Gastrocnemius medialis (tissue), 4 donors: Measurements from ENCODE around the gene BBS1. TPM values are rescaled to one million over a fixed set of nuclear protein-coding genes. Genes with fewer than 3 reads are reported as not detected.

Experiments
- ATAC-seq, 2 donors: fragments of 150-250 bp; one replicate each; pipeline ENCODE4 v1.9.1; 2016
- DNase-seq, 2 donors: peaks; one replicate each; pipeline ENCODE4 v3.0.0-alpha.2; 2019
- H3K27ac ChIP-seq, 4 donors: fragments of 200-600 bp; sonication (generic); 1 replicate in 1 of 4; 2 replicates in 3 of 4; pipeline ENCODE4 v1.5.1; 2016 to 2018; ENCODE audit warnings: mild to moderate bottlenecking in 2 of 4, moderate library complexity in 1 of 4
- H3K27me3 ChIP-seq, 3 donors: fragments of 200-600 bp; sonication (generic) in 2 of 3; 1 replicate in 1 of 3; 2 replicates in 2 of 3; pipeline versions ENCODE4 v1.5.1 to v1.6.0; 2016 to 2019; ENCODE audit warnings: mild to moderate bottlenecking in 1 of 3, moderate library complexity in 1 of 3
- H3K36me3 ChIP-seq, 2 donors: fragments of 200-600 bp; sonication (generic) in 1 of 2; one replicate each; pipeline ENCODE4 v1.5.1; 2017 to 2018
- H3K4me1 ChIP-seq, 2 donors: fragments of 200-600 bp; sonication (generic) in 1 of 2; one replicate each; pipeline ENCODE4 v1.5.1; 2016 to 2017; ENCODE audit warnings: mild to moderate bottlenecking in 2 of 2
- H3K4me3 ChIP-seq, 4 donors: fragments of 200-600 bp; sonication (generic) in 3 of 4; 1 replicate in 1 of 4; 2 replicates in 3 of 4; pipeline ENCODE4 v1.5.1; 2016 to 2019; ENCODE audit warnings: mild to moderate bottlenecking in 2 of 4
- H3K9me3 ChIP-seq, 3 donors: fragments of 200-600 bp; sonication (generic) in 2 of 3; 1 replicate in 1 of 3; 2 replicates in 2 of 3; pipeline ENCODE4 v1.5.1; 2016 to 2019
- CTCF ChIP-seq, 5 experiments: fragments of 450-650 bp in 3 of 5; fragments of 200-600 bp in 2 of 5; sonication (generic) in 2 of 5; IDR thresholded peaks in 4 of 5; conservative IDR thresholded peaks in 1 of 5; 1 replicate in 4 of 5; 2 replicates in 1 of 5; pipeline ENCODE4 v1.5.1; 2016 to 2019; ENCODE audit warnings: antibody characterized with exemption in 5 of 5, mild to moderate bottlenecking in 3 of 5, moderate library complexity in 3 of 5
- POLR2A ChIP-seq, 2 donors: fragments of 450-650 bp; IDR thresholded peaks; one replicate each; pipeline ENCODE4 v1.6.1; 2017; ENCODE audit warnings: antibody characterized with exemption in 2 of 2, mild to moderate bottlenecking in 2 of 2, moderate library complexity in 2 of 2
- in situ Hi-C, 4 donors: fragments of 200-750 bp; cut with MboI; loops; one replicate each; pipeline versions ENCODE4 v1.15.0 to v1.8.0; 2017; ENCODE audit warnings: low sequenced_read_pairs in 4 of 4
- intact Hi-C: fragments of 100-400 bp; cut with DNase I; formaldehyde crosslinking; loops from one replicate; pipeline ENCODE4 v1.15.1; 2023; ENCODE audit warnings: low total_unique reads
- total RNA-seq, 4 donors: library from RNA; depleted of rRNA; stranded (reverse); fragments of >200 nt; gene quantifications; one replicate each; pipeline versions ENCODE4 v1.1.0 to v1.2.3, GENCODE V29; 2016

The BBS1 gene
- total RNA-seq, 4 donors from 2014 or later, result 19.8 to 34.5 (median 31.2) TPM

- no peak overlapping the region for H3K27ac ChIP-seq
- peaks cover 6 to 19% of the 10 kb centered on the region in 2 donors for H3K4me1 ChIP-seq
- in situ Hi-C loops (no loop called here), intact Hi-C loops (no loop called here)
- ATAC-seq (no peak), DNase-seq (no peak)
- H3K27me3 ChIP-seq, result no peaks in the 10 kb centered on the region
- no peak for TF ChIP-seq POLR2A (IDR thresholded peaks at IDR 0.05)
- TF ChIP-seq CTCF (IDR thresholded peaks at IDR 0.05 in 4 of 5, conservative IDR thresholded peaks at IDR 0.05 in 1 of 5), result no peak
- H3K36me3 ChIP-seq, result peaks cover 0 to 21% of the 10 kb centered on the region in 2 donors
- H3K4me3 ChIP-seq, result no peak overlapping the region
- no peaks in the 10 kb centered on the region for H3K9me3 ChIP-seq
Measured at GRCh38 chr11:66563832-66564231, 53.4 kb downstream of the BBS1 start.

- Histone ChIP-seq H3K4me3 (no peak overlapping the region), H3K9me3 (no peaks in the 10 kb centered on the region), H3K27me3 (no peaks in the 10 kb centered on the region), H3K4me1 (peaks cover 5 to 12% of the 10 kb centered on the region in 2 donors), H3K27ac (no peak overlapping the region), H3K36me3 (peaks cover 0 to 21% of the 10 kb centered on the region in 2 donors)
- DNase-seq, result no peak
- no peak for TF ChIP-seq CTCF (IDR thresholded peaks at IDR 0.05 in 4 of 5, conservative IDR thresholded peaks at IDR 0.05 in 1 of 5)
- no peak for TF ChIP-seq POLR2A (IDR thresholded peaks at IDR 0.05)
- in situ Hi-C loops (no loop called here), intact Hi-C loops (no loop called here)
- ATAC-seq, result no peak
Measured at GRCh38 chr11:66564538-66564937, 54.1 kb downstream of the BBS1 start.

- peaks cover 5 to 11% of the 10 kb centered on the region in 2 donors for H3K4me1 ChIP-seq
- intact Hi-C loops (no loop called here), in situ Hi-C loops (no loop called here)
- ATAC-seq, result no peak
- TF ChIP-seq CTCF (IDR thresholded peaks at IDR 0.05 in 4 of 5, conservative IDR thresholded peaks at IDR 0.05 in 1 of 5), result no peak
- no peak for TF ChIP-seq POLR2A (IDR thresholded peaks at IDR 0.05)
- H3K4me3 ChIP-seq, result no peak overlapping the region
- no peaks in the 10 kb centered on the region for H3K9me3 ChIP-seq
- peaks cover 0 to 21% of the 10 kb centered on the region in 2 donors for H3K36me3 ChIP-seq
- H3K27ac ChIP-seq, result no peak overlapping the region
- DNase-seq, result no peak
- H3K27me3 ChIP-seq, result no peaks in the 10 kb centered on the region
Measured at GRCh38 chr11:66564984-66565383, 54.5 kb downstream of the BBS1 start.

- Histone ChIP-seq H3K27ac (no peak overlapping the region), H3K4me1 (peaks cover 5 to 11% of the 10 kb centered on the region in 2 donors), H3K9me3 (no peaks in the 10 kb centered on the region), H3K27me3 (no peaks in the 10 kb centered on the region), H3K4me3 (no peak overlapping the region), H3K36me3 (peaks cover 0 to 21% of the 10 kb centered on the region in 2 donors)
- intact Hi-C loops (no loop called here), in situ Hi-C loops (no loop called here)
- TF ChIP-seq POLR2A (IDR thresholded peaks at IDR 0.05) (no peak), CTCF (IDR thresholded peaks at IDR 0.05 in 4 of 5, conservative IDR thresholded peaks at IDR 0.05 in 1 of 5) (no peak)
- no peak for DNase-seq
- ATAC-seq, result no peak
Measured at GRCh38 chr11:66566221-66566620, 55.8 kb downstream of the BBS1 start.

- DNase-seq (no peak), ATAC-seq (peak in 1 of 2 donors; percentile 12)
- no peaks in the 10 kb centered on the region for H3K27me3 ChIP-seq
- in situ Hi-C loops, result no loop called here
- H3K4me1 ChIP-seq, result peaks cover 5 to 11% of the 10 kb centered on the region in 2 donors
- H3K9me3 ChIP-seq, result no peaks in the 10 kb centered on the region
- H3K36me3 ChIP-seq, result peaks cover 0 to 17% of the 10 kb centered on the region in 2 donors
- H3K27ac ChIP-seq, result peak overlapping the region; percentile 74 to 86 (median 79)
- intact Hi-C loops, result no loop called here
- H3K4me3 ChIP-seq, result peak overlapping the region; percentile 56 to 77 (median 66)
- TF ChIP-seq CTCF (IDR thresholded peaks at IDR 0.05 in 4 of 5, conservative IDR thresholded peaks at IDR 0.05 in 1 of 5) (no peak), POLR2A (IDR thresholded peaks at IDR 0.05) (no peak)
Measured at GRCh38 chr11:66567787-66568123, 57.3 kb downstream of the BBS1 start.
